ENCODE measurements around the gene TM4SF1.
"Not testable (repeated sequence)": the region's sequence is repeated elsewhere in the genome, so short reads cannot be mapped to it uniquely, and the experiment has no call there.

TM4SF1 gene

GRCh38 chr3:149393345-149394160 lies 16.1 kb upstream of the TM4SF1 start:
- peak; percentile 73 for DNase-seq

GRCh38 chr3:149391960-149392359 lies 14.5 kb upstream of the TM4SF1 start:
- DNase-seq, result no peak

- DNase-seq, result no peak
Measured at GRCh38 chr3:149390772-149391212, 13.3 kb upstream of the TM4SF1 start.

GRCh38 chr3:149390294-149390693 lies 12.8 kb upstream of the TM4SF1 start:
- DNase-seq, result no peak

- DNase-seq, result no peak
Measured at GRCh38 chr3:149388531-149389417, 11.3 kb upstream of the TM4SF1 start.

- no peak for DNase-seq
Measured at GRCh38 chr3:149388001-149388440, 10.6 kb upstream of the TM4SF1 start.

- no peak for DNase-seq
Measured at GRCh38 chr3:149386299-149386606, 8.8 kb upstream of the TM4SF1 start.

- no peak for DNase-seq
Measured at GRCh38 chr3:149385617-149386298, 8.3 kb upstream of the TM4SF1 start.

GRCh38 chr3:149384911-149385321 lies 7.5 kb upstream of the TM4SF1 start:
- DNase-seq, result no peak

- DNase-seq, result no peak
Measured at GRCh38 chr3:149384167-149384566, 6.7 kb upstream of the TM4SF1 start.

GRCh38 chr3:149383703-149384102 lies 6.3 kb upstream of the TM4SF1 start:
- DNase-seq, result no peak

GRCh38 chr3:149382518-149382917 lies 5.1 kb upstream of the TM4SF1 start:
- no peak for DNase-seq

- DNase-seq, result no peak
Measured at GRCh38 chr3:149382101-149382467, 4.6 kb upstream of the TM4SF1 start.

- DNase-seq, result no peak
Measured at GRCh38 chr3:149381173-149382100, 4.0 kb upstream of the TM4SF1 start.

- not testable (repeated sequence) for DNase-seq
Measured at GRCh38 chr3:149380220-149380619, 2.8 kb upstream of the TM4SF1 start.

GRCh38 chr3:149378478-149379309 lies 1.2 kb upstream of the TM4SF1 start:
- DNase-seq, result no peak

GRCh38 chr3:149376718-149377407 lies 586 bp downstream of the TM4SF1 start:
- no peak for DNase-seq

- no peak for DNase-seq
Measured at GRCh38 chr3:149375501-149376196, 1.8 kb downstream of the TM4SF1 start.

GRCh38 chr3:149374793-149375500 lies 2.5 kb downstream of the TM4SF1 start:
- DNase-seq, result peak; percentile 19
